Central memory CD4-positive, alpha-beta T cell (primary cell): ENCODE measurements around the gene SLC24A3.

ENCODE experiments used
- DNase-seq: peaks from one replicate; pipeline ENCODE4 v3.0.0; 2022

The SLC24A3 gene

GRCh38 chr20:19349879-19350278 is 137.4 kb downstream of the SLC24A3 start:
- no peak for DNase-seq

- no peak for DNase-seq
These were observed 139.1 kb downstream of the SLC24A3 start for GRCh38 chr20:19351542-19351941.

- DNase-seq = no peak
These were observed 142.5 kb downstream of the SLC24A3 start for GRCh38 chr20:19354950-19355349.

- no peak for DNase-seq
These were observed 149.3 kb downstream of the SLC24A3 start for GRCh38 chr20:19361790-19362189.

GRCh38 chr20:19363476-19363875 is 151.0 kb downstream of the SLC24A3 start:
- DNase-seq = no peak

GRCh38 chr20:19367591-19367990 is 155.1 kb downstream of the SLC24A3 start:
- DNase-seq = no peak

GRCh38 chr20:19368351-19368750 is 155.9 kb downstream of the SLC24A3 start:
- no peak for DNase-seq

GRCh38 chr20:19370076-19371075 is 157.9 kb downstream of the SLC24A3 start:
- DNase-seq = no peak

- no peak for DNase-seq
These were observed 158.7 kb downstream of the SLC24A3 start for GRCh38 chr20:19371112-19371511.

GRCh38 chr20:19374216-19374615 is 161.8 kb downstream of the SLC24A3 start:
- DNase-seq = no peak

GRCh38 chr20:19375395-19375794 is 163.0 kb downstream of the SLC24A3 start:
- DNase-seq = no peak

GRCh38 chr20:19375801-19376200 is 163.4 kb downstream of the SLC24A3 start:
- no peak for DNase-seq

- no peak for DNase-seq
These were observed 164.2 kb downstream of the SLC24A3 start for GRCh38 chr20:19376451-19377229.

- DNase-seq = no peak
These were observed 165.6 kb downstream of the SLC24A3 start for GRCh38 chr20:19378058-19378457.

GRCh38 chr20:19380211-19380610 is 167.8 kb downstream of the SLC24A3 start:
- DNase-seq = no peak

GRCh38 chr20:19381947-19382346 is 169.5 kb downstream of the SLC24A3 start:
- DNase-seq = no peak

GRCh38 chr20:19382386-19383340 is 170.2 kb downstream of the SLC24A3 start:
- no peak for DNase-seq

- no peak for DNase-seq
These were observed 172.5 kb downstream of the SLC24A3 start for GRCh38 chr20:19384940-19385339.

GRCh38 chr20:19387251-19387650 is 174.8 kb downstream of the SLC24A3 start:
- DNase-seq = no peak

GRCh38 chr20:19392344-19393130 is 180.1 kb downstream of the SLC24A3 start:
- DNase-seq = no peak

GRCh38 chr20:19396460-19397081 is 184.1 kb downstream of the SLC24A3 start:
- no peak for DNase-seq
